Measurements from ENCODE around the gene TCF7L1.

The TCF7L1 gene

DNA sequence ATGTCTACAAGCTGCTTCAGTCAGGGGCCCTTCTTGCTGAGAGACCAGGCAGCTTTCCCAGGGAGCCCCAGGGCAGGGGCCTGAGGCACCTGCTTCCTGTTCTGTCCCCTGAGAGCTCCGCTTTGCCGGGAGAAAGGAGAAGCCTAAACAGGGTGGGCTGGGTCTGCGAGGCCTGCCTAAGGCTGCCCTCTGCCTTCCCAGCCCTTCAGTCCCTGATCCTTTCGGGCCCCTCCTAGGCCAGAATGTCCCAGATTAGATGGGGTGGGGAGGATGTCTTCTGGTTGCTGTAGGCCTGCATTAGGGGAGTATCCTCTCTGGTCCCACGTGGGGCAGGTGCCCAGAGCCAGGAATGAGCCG, 122.2 kb downstream of the TCF7L1 start:
- no peak for DNase-seq (ENCODE audit: low spot score)

DNA sequence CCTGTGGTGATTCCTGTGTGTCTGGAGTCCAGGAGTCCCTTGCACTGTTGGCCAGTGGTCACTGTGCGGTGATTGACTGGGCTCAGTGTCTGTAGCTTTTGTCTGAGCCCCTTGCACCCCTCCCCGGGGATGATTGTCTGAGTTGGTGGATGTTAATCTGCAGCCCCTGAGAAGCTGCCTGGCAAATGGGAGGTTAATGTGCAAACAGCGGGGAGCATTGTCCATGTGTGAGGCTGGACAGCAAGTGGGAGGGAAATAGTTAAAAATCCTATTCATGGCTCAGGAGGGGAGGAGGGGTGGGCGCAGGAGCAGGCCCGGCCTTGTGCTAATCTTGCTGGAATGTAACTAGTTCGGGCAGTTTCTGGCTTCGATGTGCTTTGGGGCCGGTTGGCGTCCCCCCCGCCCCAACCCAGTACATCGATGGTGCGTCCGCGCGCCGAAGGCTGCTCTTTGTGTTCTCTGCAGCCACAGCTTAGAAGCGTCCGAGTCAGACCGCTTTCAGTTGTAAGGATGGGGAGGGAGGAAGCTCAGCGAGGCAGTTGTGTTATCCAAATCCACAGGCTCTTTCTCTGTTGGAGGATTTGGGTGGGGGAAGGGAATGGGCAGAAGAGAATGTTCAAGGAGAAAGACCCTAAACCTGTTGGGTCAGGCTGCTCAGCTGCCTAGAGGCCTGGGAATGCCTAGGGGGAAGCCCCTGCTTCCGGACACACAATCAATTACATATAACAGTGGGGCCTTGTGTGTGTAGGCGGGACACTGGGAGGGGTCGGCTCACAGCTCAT, 122.8 kb downstream of the TCF7L1 start:
- DNase-seq (ENCODE audit: low spot score): no peak

DNA sequence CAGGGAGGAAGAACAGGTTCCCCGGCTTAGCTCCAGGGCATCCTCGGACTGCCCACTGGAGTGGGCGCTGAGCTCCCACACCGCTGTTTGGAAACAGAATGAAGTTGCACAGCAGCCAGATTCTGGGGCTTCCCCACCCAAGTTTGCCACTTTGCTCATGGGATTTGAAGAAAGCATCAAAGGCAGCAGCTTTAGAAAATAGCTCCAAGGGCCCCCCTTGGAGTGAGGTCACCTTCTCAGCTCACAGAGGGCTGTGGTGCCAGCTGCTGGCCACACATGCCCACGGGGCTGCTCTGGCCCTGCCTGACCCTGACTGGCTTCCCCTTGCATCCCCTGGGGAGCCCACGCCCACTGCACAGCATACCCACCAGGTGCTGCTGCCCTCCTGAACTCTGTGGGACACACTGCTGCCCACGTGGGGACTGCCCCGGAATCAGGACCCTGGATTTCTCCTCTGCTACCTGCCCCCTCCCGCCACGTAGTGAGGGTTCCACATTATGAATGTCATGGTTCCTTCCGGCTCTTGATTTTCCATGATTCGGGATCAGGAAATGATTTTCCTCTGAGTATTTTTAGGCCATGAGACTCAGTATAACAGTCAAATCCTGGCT, 124.3 kb downstream of the TCF7L1 start:
- no peak for DNase-seq (ENCODE audit: low spot score)

DNA sequence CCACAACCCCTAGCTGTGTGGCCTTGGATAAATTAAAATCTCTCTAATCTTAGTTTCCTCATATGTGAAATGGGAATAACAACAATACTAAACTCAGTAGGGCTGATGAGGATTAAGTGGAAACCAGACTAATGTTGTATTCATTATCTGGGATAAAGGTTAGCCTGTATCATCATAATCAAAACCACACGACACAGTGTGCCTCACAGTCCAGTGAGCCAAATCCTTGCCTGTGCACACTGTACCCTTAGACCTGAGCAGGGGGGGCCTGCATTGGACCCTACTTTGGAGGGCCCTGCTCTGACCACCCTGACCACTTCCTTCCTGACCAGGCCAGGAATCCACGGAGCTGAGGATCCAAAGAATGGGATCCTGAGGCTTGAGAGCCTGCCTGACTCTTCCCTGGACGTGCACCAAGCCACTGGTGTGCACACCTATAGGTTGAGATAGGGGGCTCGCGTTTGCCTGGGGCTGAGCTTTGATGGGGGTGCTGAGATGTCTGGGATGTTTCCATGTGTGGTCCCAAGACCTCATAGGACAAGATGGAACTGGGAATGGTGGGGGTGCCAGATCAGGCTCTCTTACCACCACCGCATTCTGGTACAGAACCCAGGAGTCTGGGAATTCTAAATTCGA, 124.9 kb downstream of the TCF7L1 start:
- DNase-seq (ENCODE audit: low spot score): no peak

DNA sequence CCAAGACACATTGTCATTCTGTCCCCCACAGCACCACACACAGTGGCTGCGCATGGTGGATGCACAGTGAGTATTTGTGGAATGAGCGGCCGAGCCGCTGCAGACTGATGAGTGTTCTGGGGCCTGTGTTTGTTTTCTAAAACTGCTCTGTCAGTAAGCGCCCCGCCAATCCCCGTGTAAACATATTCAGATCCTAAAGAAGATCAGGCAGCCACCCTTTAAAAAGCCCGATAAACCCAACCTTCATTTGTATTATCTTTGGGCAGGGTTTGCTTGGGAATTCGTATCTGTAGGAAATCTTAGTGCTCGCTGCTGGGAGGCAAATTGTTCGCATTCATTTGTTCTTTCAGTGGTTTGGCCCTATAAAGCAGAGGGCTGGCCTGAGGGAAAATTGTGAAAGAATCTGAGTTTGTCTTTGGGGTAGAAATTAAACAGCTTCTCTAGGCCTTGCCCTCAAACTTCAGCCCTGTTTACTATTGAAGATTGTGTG, 126.0 kb downstream of the TCF7L1 start:
- no peak for DNase-seq (ENCODE audit: low spot score)

DNA sequence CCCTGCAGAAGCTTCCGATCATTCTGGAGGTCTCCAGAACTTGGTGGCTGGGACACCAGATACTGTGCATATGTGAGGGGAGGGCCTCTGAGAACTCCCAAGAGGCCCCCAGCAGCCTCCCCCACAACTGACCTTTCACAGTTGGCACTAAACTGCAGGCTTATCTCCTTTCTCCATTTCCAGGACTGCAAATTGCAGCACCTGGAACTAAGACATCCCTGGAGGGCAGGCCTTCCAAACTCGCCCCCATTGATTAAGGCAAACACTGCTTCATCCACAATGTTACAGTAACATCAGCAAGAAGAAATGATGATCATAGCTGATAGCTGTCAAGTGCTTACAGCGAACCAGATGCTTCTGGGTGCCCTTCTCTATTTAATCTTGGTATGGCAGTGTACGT, 126.7 kb downstream of the TCF7L1 start:
- DNase-seq (ENCODE audit: low spot score): no peak

DNA sequence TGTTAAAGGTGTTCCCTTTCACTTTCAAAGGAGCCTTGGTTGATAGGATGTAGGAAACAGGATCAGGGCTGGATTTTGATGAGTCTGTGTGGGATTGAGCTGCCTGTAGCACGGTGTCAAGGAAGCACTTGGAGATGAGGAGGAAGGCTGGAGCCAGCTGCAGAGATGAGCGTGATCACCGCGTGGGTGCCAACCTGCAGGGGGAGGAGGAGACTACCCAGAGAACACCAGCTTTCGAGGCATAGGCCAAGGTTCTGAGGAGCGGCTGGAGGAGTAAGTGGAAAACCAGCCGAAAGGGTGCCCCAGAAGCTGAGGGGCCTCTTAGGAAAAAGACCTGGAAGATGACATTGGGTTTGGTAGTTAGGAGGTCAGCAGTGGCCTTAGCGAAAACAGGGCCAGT, 130.4 kb downstream of the TCF7L1 start:
- DNase-seq (ENCODE audit: low spot score): no peak

DNA sequence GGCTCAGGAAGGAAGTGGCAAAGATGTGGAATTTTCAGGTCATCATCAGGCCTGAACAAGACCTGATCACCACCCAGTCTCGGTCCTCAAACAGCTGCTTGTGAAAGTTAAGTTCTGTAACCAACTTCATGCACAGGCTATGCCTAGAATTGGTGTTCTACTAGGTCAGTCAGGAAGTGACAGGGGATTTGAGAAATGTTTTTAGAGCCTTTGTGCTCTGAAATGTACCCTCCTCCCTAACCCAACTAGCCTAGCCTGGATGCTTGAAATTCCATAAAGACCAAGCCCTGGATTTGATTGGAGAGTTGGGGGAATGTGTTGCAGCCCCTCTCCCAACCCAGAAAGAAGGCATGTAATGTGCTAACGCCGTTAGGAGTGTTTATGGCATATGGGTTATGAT, 131.3 kb downstream of the TCF7L1 start:
- DNase-seq (ENCODE audit: low spot score): no peak

DNA sequence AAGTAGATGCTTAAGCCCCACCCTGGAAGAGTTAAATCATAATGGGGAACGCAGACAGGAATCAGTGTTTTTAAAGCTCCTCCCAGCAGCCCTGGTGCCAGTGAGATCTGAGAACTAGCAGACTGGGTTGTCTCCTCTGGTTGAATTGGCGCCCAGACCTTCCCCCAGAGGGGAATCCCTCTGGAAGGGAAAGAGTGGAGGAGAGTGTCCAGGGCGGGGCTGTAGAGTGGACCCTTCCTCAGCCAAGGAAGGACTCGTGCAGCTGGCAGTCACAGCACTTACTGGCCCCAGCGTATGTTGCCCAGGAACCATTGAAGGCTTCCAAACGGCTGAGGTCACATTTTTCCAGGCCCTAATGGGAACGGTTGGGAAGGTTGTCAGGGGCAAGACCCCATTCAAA, 132.1 kb downstream of the TCF7L1 start:
- no peak for DNase-seq (ENCODE audit: low spot score)

DNA sequence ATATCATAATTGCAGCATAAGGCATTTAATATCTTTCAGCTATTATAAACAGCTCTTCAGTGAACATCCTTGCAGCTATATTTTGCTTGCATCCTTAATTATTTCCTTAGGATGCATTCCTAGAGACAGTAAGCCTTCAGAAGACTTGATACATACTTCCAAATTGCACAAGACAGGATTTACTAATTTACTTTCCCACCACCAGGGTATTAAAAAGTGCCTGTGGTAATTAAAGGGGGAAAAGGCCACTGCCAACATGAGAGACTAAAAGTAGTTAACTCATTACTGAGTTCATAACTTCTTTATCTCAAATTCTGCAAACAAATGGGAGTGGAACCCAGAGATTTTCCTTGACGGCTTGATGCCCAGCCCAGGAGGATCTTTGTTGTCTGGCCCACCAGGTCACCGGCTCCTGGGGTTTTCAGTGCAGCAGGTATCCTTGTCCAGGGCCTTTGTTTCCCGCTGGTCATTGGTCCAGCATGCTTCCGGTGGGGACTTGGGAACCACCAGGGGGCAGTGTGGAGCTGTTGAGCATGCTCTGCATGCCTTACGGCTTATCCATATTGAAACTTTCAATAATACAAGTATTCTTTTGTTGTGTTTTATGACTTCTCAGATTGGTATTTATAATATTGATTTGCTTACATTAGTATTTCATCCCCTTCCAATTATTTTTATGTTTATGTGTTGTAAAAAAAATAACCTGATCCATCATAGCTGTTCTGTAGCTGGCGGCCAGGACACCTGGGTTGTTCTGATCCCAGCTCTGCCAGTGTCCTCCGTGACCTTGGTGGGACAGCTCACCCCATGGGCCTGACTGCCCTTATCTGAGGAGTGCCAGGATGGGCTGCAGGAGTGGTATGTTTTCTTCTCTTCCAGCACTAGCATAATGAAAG, 133.2 kb downstream of the TCF7L1 start:
- DNase-seq (ENCODE audit: low spot score): peak; percentile 66

DNA sequence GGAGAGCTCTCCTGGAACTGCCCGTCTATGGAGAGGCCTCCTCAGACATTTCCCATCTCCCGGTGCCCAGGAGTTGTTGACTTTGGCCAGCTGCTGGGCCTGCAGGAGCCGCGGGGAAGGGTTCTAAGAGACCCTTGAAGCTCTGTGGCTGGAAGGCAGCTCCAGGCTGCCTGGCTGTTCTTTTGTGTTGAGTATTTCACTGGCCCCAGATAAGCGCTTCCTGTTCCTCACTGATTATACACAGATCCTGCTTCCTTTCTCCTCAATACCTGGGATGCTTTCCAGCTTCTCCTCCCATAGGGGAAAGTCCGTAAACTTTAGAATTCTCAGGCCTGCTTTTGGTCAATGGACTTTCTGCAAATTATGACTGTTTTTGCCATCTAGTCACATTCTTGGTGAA, 136.8 kb downstream of the TCF7L1 start:
- DNase-seq (ENCODE audit: low spot score): no peak

DNA sequence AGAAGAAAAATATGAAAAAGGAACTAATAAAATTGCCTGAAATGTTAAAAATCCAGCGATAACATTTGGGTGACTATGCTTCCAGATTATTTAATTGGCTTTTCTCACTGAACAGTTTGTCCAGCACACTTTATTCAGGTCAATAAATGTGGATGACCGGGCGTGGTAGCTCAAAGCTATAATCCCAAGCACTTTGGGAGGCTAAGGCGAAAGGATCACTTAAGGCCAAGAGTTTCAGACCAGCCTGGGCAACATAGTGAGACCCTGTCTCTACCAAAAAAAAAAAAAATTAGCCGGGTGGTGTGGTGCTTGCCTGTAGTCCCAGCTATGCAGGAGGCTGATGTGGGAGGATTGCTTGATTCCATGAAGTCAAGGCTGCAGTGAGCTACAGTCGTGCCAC, 139.2 kb downstream of the TCF7L1 start:
- no peak for DNase-seq (ENCODE audit: low spot score)

DNA sequence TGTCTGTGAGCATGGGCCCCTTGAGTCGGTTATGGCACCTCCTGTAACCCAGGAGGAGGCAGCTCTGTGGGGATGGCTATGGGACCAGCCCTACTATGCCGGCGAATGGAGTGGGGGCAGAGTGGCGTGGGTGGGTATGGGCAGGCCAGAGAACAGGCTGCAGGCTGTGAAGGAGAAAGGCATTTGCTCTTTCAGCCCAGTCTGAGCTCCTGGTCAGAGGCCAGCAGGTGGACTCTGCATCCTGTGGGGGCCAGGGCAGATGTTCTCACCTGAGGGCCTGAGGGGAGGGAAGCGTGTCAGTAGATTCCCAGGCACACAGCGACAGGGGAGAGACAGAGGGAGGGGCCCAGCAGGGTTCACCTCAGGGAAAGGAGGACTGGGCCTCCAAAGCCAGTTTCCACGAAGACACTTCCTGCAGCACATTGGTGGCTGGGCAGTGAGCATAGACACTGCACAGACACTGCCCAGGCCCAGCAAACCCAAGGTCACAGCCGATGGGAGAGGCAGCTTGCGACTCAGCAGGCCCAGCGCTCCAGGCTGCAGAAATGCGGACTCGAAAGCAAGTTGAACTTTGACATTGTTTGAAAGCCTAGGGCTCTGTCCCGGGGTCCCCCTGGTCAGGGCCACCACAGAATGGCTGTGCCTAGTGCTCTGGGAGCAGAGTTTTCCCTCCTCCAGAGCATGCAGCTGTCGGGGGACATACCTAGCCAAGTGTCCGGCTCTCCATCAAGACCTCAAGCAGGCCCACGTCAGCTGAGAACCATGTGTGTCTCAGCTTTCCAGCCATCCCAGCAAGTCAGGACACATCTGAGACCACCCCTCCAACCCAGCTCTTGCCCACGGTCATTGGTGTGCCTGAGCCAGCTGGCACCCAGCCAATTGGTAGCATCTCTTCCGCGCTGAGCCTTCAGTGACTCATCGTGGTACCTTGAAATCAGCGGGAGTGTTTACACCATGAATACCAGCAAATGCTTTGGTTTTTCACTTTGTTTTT, 140.8 kb downstream of the TCF7L1 start:
- no peak for DNase-seq (ENCODE audit: low spot score)

DNA sequence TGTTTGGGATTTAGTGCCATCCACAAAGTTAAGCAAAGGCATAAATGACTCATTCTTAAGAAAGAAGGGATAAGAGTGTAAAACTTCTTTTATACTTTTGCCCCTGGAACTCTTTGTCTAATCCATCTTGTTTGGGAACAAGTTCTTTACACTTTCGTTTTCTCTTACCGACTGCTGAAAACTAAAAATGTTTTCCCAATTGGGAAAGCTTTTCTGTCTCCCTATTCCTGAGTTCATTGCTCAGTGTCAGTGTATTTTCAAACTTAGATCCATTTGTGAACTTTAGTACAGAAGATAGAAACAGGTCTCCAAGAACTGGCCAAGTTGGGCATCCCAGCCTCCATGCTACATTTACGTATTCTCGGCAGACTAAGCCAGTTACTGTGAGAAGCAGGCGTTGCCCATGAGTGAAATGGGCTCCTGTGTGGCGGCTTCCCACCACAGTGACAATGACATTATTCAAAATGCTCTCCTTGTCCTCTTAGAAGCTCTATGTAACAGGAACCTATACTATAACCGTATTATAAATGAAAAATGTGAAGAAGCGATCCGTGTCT, 142.9 kb downstream of the TCF7L1 start:
- DNase-seq (ENCODE audit: low spot score): no peak

DNA sequence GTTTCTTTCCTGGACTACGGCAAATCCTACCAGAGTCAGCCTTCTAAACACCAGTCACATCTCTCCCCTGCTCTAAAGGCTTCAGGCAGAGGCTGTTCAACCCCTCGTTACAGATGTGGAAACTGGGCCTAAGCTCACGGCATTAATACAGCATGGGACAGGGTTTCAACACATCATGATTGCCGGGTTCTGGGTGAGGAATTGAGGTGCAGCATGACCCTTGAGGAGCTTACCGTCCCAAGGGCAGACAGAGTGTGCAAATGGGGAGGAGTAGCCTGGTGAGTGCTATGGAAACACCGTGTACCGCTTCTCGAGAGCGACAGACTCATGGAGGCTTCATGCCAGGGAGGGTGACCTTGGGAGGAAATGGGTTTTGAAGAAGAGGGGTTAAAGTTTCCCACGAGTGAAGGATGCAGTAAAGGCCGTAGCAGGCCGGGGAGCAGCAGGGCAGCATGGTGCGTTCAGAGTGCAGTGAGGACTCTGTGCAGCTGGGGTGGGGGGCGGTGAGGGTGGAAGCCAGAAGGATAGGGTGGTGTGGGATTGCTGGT, 143.5 kb downstream of the TCF7L1 start:
- DNase-seq (ENCODE audit: low spot score): no peak

DNA sequence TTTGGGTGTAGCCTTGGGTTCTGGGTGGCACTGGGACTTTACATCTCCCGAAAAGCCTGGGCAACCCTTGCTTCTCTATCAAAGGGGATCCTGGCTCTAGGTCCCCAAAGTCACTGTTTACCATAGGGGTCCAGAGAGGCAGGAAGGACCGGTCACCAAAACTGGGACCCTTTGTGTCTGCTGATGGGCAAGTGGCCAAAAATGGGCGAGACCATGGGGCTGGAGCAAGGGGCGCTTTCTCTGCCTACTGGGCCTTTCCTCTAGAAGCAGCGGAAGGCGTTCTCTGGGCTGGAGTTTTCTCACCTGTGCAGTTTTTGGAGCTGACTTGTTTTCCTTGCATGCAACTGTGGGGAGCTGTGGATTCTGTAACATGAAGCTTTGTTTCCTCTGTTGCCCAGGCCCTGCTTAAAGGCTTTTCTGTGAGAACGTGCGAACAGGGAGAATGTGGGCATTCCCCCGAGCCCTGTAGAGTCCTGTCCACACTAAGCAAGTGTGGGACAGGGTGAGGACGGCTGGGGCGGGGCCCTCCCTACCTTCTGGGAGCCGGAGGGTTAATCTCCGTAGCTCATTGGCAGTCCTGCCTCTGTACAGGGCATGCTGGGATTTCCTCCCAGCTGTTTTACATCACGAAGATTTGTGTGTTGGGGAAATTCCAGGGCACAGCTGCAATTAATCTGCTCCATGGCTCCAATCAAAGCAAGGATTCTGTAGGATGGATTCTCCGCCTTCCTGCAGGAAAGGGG, 144.4 kb downstream of the TCF7L1 start:
- DNase-seq (ENCODE audit: low spot score): no peak

DNA sequence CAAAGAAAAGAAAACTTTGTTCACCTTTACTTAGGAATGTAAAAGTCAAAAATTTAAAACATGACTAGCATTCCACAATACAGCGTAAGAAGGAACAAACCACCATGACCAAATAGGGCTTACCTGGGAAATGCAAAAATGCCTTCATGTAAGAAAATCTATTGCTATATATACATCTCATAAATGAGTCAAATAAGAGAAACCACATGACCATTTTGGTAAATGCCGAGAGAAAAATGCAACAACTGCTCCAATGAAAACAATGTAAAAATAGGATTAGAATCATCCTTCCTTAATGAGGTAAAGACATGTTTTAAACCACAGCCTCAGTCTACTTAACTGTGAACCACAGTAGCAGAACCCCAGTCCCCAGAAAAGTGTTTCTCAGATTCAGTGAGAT, 145.2 kb downstream of the TCF7L1 start:
- no peak for DNase-seq (ENCODE audit: low spot score)

DNA sequence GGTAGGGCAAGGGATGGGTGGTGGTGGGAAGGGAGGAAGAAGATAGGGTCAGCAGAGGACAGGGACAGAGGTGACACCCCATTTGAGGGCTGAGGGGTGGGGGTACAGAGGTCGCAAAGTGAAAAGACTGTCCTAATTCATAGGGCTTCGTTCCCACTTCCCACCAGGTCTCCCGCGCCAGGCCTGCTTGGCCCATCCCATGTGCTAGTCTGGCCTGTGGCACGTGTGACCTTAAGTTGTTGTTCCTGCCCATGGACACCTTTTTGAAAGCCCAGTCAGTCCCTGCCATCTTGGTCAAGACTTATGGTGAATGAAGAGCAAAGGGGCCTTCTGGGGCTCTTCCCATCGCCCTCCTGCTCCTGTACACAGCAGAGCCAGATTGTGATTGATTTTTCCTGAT, 148.4 kb downstream of the TCF7L1 start:
- DNase-seq (ENCODE audit: low spot score): no peak

DNA sequence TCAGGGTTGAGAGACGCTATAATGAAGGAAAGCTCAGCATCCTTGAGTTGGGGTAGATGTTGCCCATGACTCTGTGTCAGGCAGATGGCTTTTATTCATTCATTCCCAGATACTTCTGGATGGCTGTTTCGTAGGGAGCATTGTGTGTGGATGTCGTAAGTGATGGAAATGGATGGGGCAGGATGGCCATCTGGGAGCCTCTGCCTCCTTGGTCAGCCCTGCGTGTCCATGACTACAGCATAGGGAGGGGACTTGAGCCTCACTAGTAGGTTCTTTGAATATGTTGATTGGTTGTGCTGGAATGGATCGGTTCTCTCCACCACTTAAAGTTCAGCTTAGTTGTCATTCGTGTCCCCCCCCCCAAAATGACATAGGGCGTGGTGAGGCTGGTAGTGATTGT, 149.7 kb downstream of the TCF7L1 start:
- no peak for DNase-seq (ENCODE audit: low spot score)

DNA sequence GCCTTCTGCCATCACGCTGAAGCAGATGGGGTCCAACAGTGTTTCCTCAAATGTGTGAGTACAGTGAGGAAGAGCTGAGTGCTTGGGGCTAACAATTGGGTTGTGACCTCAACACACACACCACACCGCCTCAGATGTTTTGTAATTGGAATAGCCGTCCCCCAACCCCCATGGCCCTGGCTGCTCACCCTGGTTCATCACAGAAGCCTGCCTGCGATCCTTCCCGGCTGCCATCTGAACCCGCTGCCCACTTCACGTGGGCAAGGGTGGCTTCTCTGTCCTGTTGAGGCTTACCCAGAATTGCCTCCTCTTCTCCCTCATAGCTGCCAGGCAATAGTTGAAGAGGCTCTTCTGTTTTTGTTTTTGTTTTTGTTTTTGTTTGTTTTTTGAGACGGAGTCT, 150.4 kb downstream of the TCF7L1 start:
- no peak for DNase-seq (ENCODE audit: low spot score)
